ENCODE measurements around the gene C8A. TPM values are rescaled to one million over a fixed set of nuclear protein-coding genes. Genes with fewer than 3 reads are reported as not detected.
A peak's percentile ranks its signal among the peaks of the same experiment; 100 is the strongest.

Gene C8A
- total RNA-seq, 1 experiment from 2014 or later, result not detected

GRCh38 chr1:56820755-56821461 lies 33.7 kb upstream of the C8A start:
- Histone ChIP-seq H3K9me2 (ENCODE audit: insufficient read depth) (no peaks in the 10 kb centered on the region), H3K36me3 (ENCODE audit: low read depth) (no peaks in the 10 kb centered on the region), H4K20me1 (ENCODE audit: insufficient read depth) (no peaks in the 10 kb centered on the region), H2AFZ (no peak overlapping the region), H3K27ac (no peak overlapping the region), H3K79me2 (ENCODE audit: low read depth) (no peaks in the 10 kb centered on the region), H3K9me3 (ENCODE audit: insufficient read depth, low read depth) (no peaks in the 10 kb centered on the region; the same call in 1 of the 2 replicates), H3F3A (ENCODE audit: insufficient read depth, low read depth) (no peaks in the 10 kb centered on the region), H3K4me2 (0 out of 2 replicates have a peak overlapping the region, but pooled peaks have one; percentile 12), H3K27me3 (ENCODE audit: insufficient read depth, low read depth) (no peaks in the 10 kb centered on the region), H3K4me3 (no peak overlapping the region), H3K4me1 (replicated peaks; ENCODE audit: insufficient read depth) (peaks cover 12% of the 10 kb centered on the region; the same call in 1 of the 2 replicates)
- DNase-seq, result peak in 1 of 2 experiments; percentile 81
- ChIA-PET CTCF (interaction anchor here (0.5 to 1.6 kb wide), 2 partner anchors 111 to 1314 kb away, joined by 3 to 7 read pairs; no protein-coding TSS in a partner anchor), POLR2A (ENCODE audit: unreplicated experiment) (no interaction called here)
- intact Hi-C loops (cut with micrococcal nuclease; ENCODE audit: unreplicated experiment), result loop anchor here (1.0 to 2.0 kb wide), 4 partner anchors 63 to 1536 kb away; no protein-coding TSS in a partner anchor
- TF ChIP-seq EZH2 (IDR thresholded peaks at IDR 0.05; ENCODE audit: low read depth), result no peak
- peak; percentile 96 for TF ChIP-seq CTCF (conservative IDR thresholded peaks at IDR 0.05)
- no TSS peak for BruUV-seq (replicated peaks)

GRCh38 chr1:56821462-56821797 lies 33.2 kb upstream of the C8A start:
- no peaks in the 10 kb centered on the region for H3F3A ChIP-seq (ENCODE audit: insufficient read depth, low read depth)

GRCh38 chr1:56824271-56824670 lies 30.3 kb upstream of the C8A start:
- Histone ChIP-seq H3K9me2 (ENCODE audit: insufficient read depth) (no peaks in the 10 kb centered on the region), H3K4me3 (no peak overlapping the region), H3K4me1 (replicated peaks; ENCODE audit: insufficient read depth) (0 out of 2 replicates have a peak, but pooled peaks cover 3% of the 10 kb centered on the region), H3K9me3 (ENCODE audit: insufficient read depth, low read depth) (no peaks in the 10 kb centered on the region; the same call in 1 of the 2 replicates), H4K20me1 (ENCODE audit: insufficient read depth) (no peaks in the 10 kb centered on the region), H3K36me3 (ENCODE audit: low read depth) (no peaks in the 10 kb centered on the region), H3K79me2 (ENCODE audit: low read depth) (no peaks in the 10 kb centered on the region), H3K27me3 (ENCODE audit: insufficient read depth, low read depth) (peaks cover 20% of the 10 kb centered on the region), H3F3A (ENCODE audit: insufficient read depth, low read depth) (no peaks in the 10 kb centered on the region), H3K27ac (no peak overlapping the region), H2AFZ (no peak overlapping the region), H3K4me2 (no peak overlapping the region)
- intact Hi-C loops (cut with micrococcal nuclease; ENCODE audit: unreplicated experiment), result no loop called here
- DNase-seq, result no peak
- no TSS peak for BruUV-seq (replicated peaks)
- ChIA-PET CTCF (no interaction called here), POLR2A (ENCODE audit: unreplicated experiment) (no interaction called here)
- TF ChIP-seq CTCF (conservative IDR thresholded peaks at IDR 0.05) (no peak), EZH2 (IDR thresholded peaks at IDR 0.05; ENCODE audit: low read depth) (no peak)

More at GRCh38 chr1:56821462-56821797, 33.2 kb upstream of the C8A start:
- Histone ChIP-seq H3K4me2 (no peak overlapping the region), H3K79me2 (ENCODE audit: low read depth) (no peaks in the 10 kb centered on the region), H3K27ac (no peak overlapping the region), H3K4me3 (no peak overlapping the region), H3K36me3 (ENCODE audit: low read depth) (no peaks in the 10 kb centered on the region), H3K27me3 (ENCODE audit: insufficient read depth, low read depth) (no peaks in the 10 kb centered on the region), H2AFZ (no peak overlapping the region), H3K4me1 (replicated peaks; ENCODE audit: insufficient read depth) (peaks cover 10% of the 10 kb centered on the region; the same call in 1 of the 2 replicates), H4K20me1 (ENCODE audit: insufficient read depth) (no peaks in the 10 kb centered on the region), H3K9me2 (ENCODE audit: insufficient read depth) (no peaks in the 10 kb centered on the region), H3K9me3 (ENCODE audit: insufficient read depth, low read depth) (no peaks in the 10 kb centered on the region; the same call in 1 of the 2 replicates)
- ChIA-PET CTCF (interaction anchor here (1.6 kb wide), 1 partner anchor 111 kb away, joined by 7 read pairs; no protein-coding TSS in a partner anchor), POLR2A (ENCODE audit: unreplicated experiment) (no interaction called here)
- TF ChIP-seq CTCF (conservative IDR thresholded peaks at IDR 0.05) (no peak), EZH2 (IDR thresholded peaks at IDR 0.05; ENCODE audit: low read depth) (no peak)
- BruUV-seq (replicated peaks), result no TSS peak
- DNase-seq, result no peak
- intact Hi-C loops (cut with micrococcal nuclease; ENCODE audit: unreplicated experiment), result loop anchor here (2.0 kb wide), 3 partner anchors 113 to 1537 kb away; no protein-coding TSS in a partner anchor
